ENCODE data around the gene TRIM25. TPM values are rescaled to one million over a fixed set of nuclear protein-coding genes. Genes with fewer than 3 reads are reported as not detected.

Gene TRIM25
- total RNA-seq (10 to 100 TPM; 41.4 to 59.7 (median 56.1) TPM), total RNA-seq (33.2 to 267 (median 69.2) reads per million in 29 experiments)
- 27.1 TPM for total RNA-seq (2013)

GRCh38 chr17:56913867-56914580 is at the start of gene TRIM25:
TSS of gene TRIM25 (minus strand) at chr17:56914049. CDS start at chr17:56913988, 61 bp downstream.
- ATAC-seq (replicated peaks in 1 of 4): peak; percentile 93 to 95 (median 94)
- Mint-ChIP-seq H3K4me1 (peaks cover 45 to 53% (median 47%) of the 10 kb centered on the region in 3 donors), H3K9me3 (peaks cover 0 to 11% (median 0%) of the 10 kb centered on the region in 3 donors), H3K4me3 (peak within 1 kb of the TSS; percentile 86 to 95 (median 94)), H3K27ac (peak within 1 kb of the TSS; percentile 93 to 96), H3K27me3 (no peaks in the 10 kb centered on the region), H3K36me3 (peaks cover 4% of the 10 kb centered on the region)
- Histone ChIP-seq H3K4me3 (ENCODE audit: control insufficient read depth in 1 of 2, extremely low read depth in 1 of 2, low read length in 1 of 2) (peak within 1 kb of the TSS; percentile 93 to 98), H3K9me3 (peaks cover 3% of the 10 kb centered on the region), H3K27me3 (replicated peaks in 1 of 2; ENCODE audit: control insufficient read depth in 2 of 2, extremely low read depth in 1 of 2, insufficient read depth in 2 of 2, low read length in 1 of 2) (no peaks in the 10 kb centered on the region), H3K27ac (ENCODE audit: low read length) (peak within 1 kb of the TSS; percentile 80), H3K36me3 (ENCODE audit: control insufficient read depth in 2 of 2, extremely low read depth in 1 of 2, insufficient read depth in 1 of 2, low read length in 1 of 2) (peaks cover 0 to 5% of the 10 kb centered on the region in 2 donors), H3K4me1 (ENCODE audit: control insufficient read depth in 1 of 2, extremely low read depth in 1 of 2, insufficient read depth in 2 of 2, low read length in 2 of 2) (peaks cover 14 to 49% of the 10 kb centered on the region in 2 experiments)
- POLR2A ChIA-PET: interaction anchor here (0.5 to 0.8 kb wide), 5 partner anchors 12 to 82 kb away, joined by 3 to 5 read pairs (median 3); no protein-coding TSS in a partner anchor
- CTCF ChIA-PET: interaction anchor here in 1 of 2 donors (0.6 to 1.2 kb wide), 4 partner anchors 26 to 94 kb away, joined by 4 to 8 read pairs (median 4); partner anchors contain the start of gene COIL
- WGBS (ENCODE audit: insufficient coverage): under 1% methylated on average over 56 of the region's 58 CpGs
- peak; percentile 76 to 94 (median 86) for DNase-seq

GRCh38 chr17:56960596-56961538 is 47.0 kb upstream of the TRIM25 start, which contains the start of gene COIL:
TSS of gene COIL (minus strand) at chr17:56961050. CDS start at chr17:56961019, 31 bp downstream.
- H3K4me1 Mint-ChIP-seq: peaks cover 14 to 25% (median 24%) of the 10 kb centered on the region in 3 donors
- H3K4me3 Mint-ChIP-seq: peak within 1 kb of the TSS; percentile 78 to 85 (median 85)
- ATAC-seq (replicated peaks in 1 of 4) (peak; percentile 97 to 100 (median 98)), DNase-seq (peak; percentile 80 to 96 (median 90))
- no peaks in the 10 kb centered on the region for H3K9me3 ChIP-seq
- H3K4me1 ChIP-seq (ENCODE audit: control insufficient read depth in 1 of 2, extremely low read depth in 1 of 2, insufficient read depth in 2 of 2, low read length in 2 of 2): peaks cover 2 to 20% of the 10 kb centered on the region in 2 experiments
- ChIA-PET POLR2A (no interaction called here), CTCF (interaction anchor here in 1 of 2 donors (1.0 kb wide), 2 partner anchors 19 to 47 kb away, joined by 3 to 4 read pairs; partner anchors contain the start of gene TRIM25)
- no peaks in the 10 kb centered on the region for H3K9me3 Mint-ChIP-seq
- H3K4me3 ChIP-seq (ENCODE audit: control insufficient read depth in 1 of 2, extremely low read depth in 1 of 2, low read length in 1 of 2): peak within 1 kb of the TSS; percentile 46 to 83
- no peaks in the 10 kb centered on the region for H3K27me3 Mint-ChIP-seq
- peaks cover 0 to 2% of the 10 kb centered on the region in 2 donors for H3K36me3 ChIP-seq (ENCODE audit: control insufficient read depth in 2 of 2, extremely low read depth in 1 of 2, insufficient read depth in 1 of 2, low read length in 1 of 2)
- peak within 1 kb of the TSS; percentile 90 for H3K27ac ChIP-seq (ENCODE audit: low read length)
- H3K27ac Mint-ChIP-seq: peak within 1 kb of the TSS; percentile 70 to 89
- no peaks in the 10 kb centered on the region for H3K36me3 Mint-ChIP-seq
- WGBS (ENCODE audit: insufficient coverage): under 1% methylated on average over 42 of the region's 59 CpGs
- peaks cover 0 to 9% of the 10 kb centered on the region in 2 experiments for H3K27me3 ChIP-seq (replicated peaks in 1 of 2; ENCODE audit: control insufficient read depth in 2 of 2, extremely low read depth in 1 of 2, insufficient read depth in 2 of 2, low read length in 1 of 2)

DNA sequence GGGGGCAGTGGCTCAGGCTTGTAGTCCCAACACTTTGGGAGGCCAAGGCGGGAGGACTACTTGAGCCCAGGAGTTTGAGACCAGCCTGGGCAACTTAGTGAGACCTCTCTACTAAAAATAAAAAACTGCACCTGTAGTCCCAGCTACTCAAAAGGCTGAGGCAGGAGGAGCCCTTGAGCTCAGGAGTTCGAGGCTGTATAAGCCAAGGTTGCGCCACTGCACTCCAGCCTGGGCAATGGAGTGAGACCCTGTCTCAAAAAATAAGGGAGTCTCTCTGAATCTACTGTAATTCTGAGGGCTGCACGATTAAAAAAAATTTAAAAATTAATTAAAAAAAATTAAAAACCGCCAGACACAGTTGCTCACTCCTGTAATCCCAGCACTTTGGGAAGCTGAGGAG is 43.1 kb upstream of the TRIM25 start:
- Mint-ChIP-seq H3K9me3 (no peaks in the 10 kb centered on the region), H3K4me1 (peaks cover 20 to 34% (median 29%) of the 10 kb centered on the region in 3 donors), H3K27me3 (no peaks in the 10 kb centered on the region), H3K27ac (no peak overlapping the region), H3K4me3 (no peak overlapping the region), H3K36me3 (peaks cover 3% of the 10 kb centered on the region)
- 93% methylated on average over 2 of the region's 5 CpGs for WGBS (ENCODE audit: insufficient coverage)
- POLR2A ChIA-PET: interaction anchor here in 1 of 2 donors (0.7 kb wide), 1 partner anchor 1458 kb away, joined by 3 read pairs; no protein-coding TSS in a partner anchor
- Histone ChIP-seq H3K27me3 (replicated peaks in 1 of 2; ENCODE audit: control insufficient read depth in 2 of 2, extremely low read depth in 1 of 2, insufficient read depth in 2 of 2, low read length in 1 of 2) (no peaks in the 10 kb centered on the region), H3K4me1 (ENCODE audit: control insufficient read depth in 1 of 2, extremely low read depth in 1 of 2, insufficient read depth in 2 of 2, low read length in 2 of 2) (peaks cover 2 to 20% of the 10 kb centered on the region in 2 experiments), H3K9me3 (no peaks in the 10 kb centered on the region), H3K4me3 (ENCODE audit: control insufficient read depth in 1 of 2, extremely low read depth in 1 of 2, low read length in 1 of 2) (no peak overlapping the region), H3K27ac (ENCODE audit: low read length) (no peak overlapping the region), H3K36me3 (ENCODE audit: control insufficient read depth in 2 of 2, extremely low read depth in 1 of 2, insufficient read depth in 1 of 2, low read length in 1 of 2) (peaks cover 0 to 2% of the 10 kb centered on the region in 2 donors)
- ATAC-seq (replicated peaks in 1 of 4): no peak
- no peak for DNase-seq
- CTCF ChIA-PET: no interaction called here

- WGBS (ENCODE audit: insufficient coverage): no CpG with 5 or more reads among the region's 3 CpGs
- H3K36me3 Mint-ChIP-seq: peaks cover 36% of the 10 kb centered on the region
Observed at GRCh38 chr17:56949595-56949994, 35.7 kb upstream of the TRIM25 start.

GRCh38 chr17:56948491-56948890 is 34.6 kb upstream of the TRIM25 start:
- Histone ChIP-seq H3K27ac (ENCODE audit: low read length) (no peak overlapping the region), H3K9me3 (no peaks in the 10 kb centered on the region), H3K4me1 (ENCODE audit: control insufficient read depth in 1 of 2, extremely low read depth in 1 of 2, insufficient read depth in 2 of 2, low read length in 2 of 2) (no peaks in the 10 kb centered on the region), H3K27me3 (replicated peaks in 1 of 2; ENCODE audit: control insufficient read depth in 2 of 2, extremely low read depth in 1 of 2, insufficient read depth in 2 of 2, low read length in 1 of 2) (no peaks in the 10 kb centered on the region), H3K36me3 (ENCODE audit: control insufficient read depth in 2 of 2, extremely low read depth in 1 of 2, insufficient read depth in 1 of 2, low read length in 1 of 2) (peaks cover 7 to 47% of the 10 kb centered on the region in 2 donors), H3K4me3 (ENCODE audit: control insufficient read depth in 1 of 2, extremely low read depth in 1 of 2, low read length in 1 of 2) (no peak overlapping the region)
- no peak overlapping the region for H3K4me3 Mint-ChIP-seq
- ATAC-seq (replicated peaks in 1 of 4) (no peak), DNase-seq (no peak)
- H3K4me1 Mint-ChIP-seq: peaks cover 2 to 14% (median 6%) of the 10 kb centered on the region in 3 donors
- ChIA-PET POLR2A (no interaction called here), CTCF (no interaction called here)
- WGBS (ENCODE audit: insufficient coverage): no CpG with 5 or more reads among the region's 1 CpG
- no peaks in the 10 kb centered on the region for H3K9me3 Mint-ChIP-seq
- peaks cover 40% of the 10 kb centered on the region for H3K36me3 Mint-ChIP-seq
- H3K27ac Mint-ChIP-seq: no peak overlapping the region
- H3K27me3 Mint-ChIP-seq: no peaks in the 10 kb centered on the region

More at GRCh38 chr17:56949595-56949994, 35.7 kb upstream of the TRIM25 start:
- Histone ChIP-seq H3K27me3 (replicated peaks in 1 of 2; ENCODE audit: control insufficient read depth in 2 of 2, extremely low read depth in 1 of 2, insufficient read depth in 2 of 2, low read length in 1 of 2) (no peaks in the 10 kb centered on the region), H3K36me3 (ENCODE audit: control insufficient read depth in 2 of 2, extremely low read depth in 1 of 2, insufficient read depth in 1 of 2, low read length in 1 of 2) (peaks cover 5 to 37% of the 10 kb centered on the region in 2 donors), H3K4me1 (ENCODE audit: control insufficient read depth in 1 of 2, extremely low read depth in 1 of 2, insufficient read depth in 2 of 2, low read length in 2 of 2) (no peaks in the 10 kb centered on the region), H3K27ac (ENCODE audit: low read length) (no peak overlapping the region), H3K4me3 (ENCODE audit: control insufficient read depth in 1 of 2, extremely low read depth in 1 of 2, low read length in 1 of 2) (no peak overlapping the region), H3K9me3 (no peaks in the 10 kb centered on the region)
- H3K27ac Mint-ChIP-seq: peak overlapping the region in 1 of 2 donors; percentile 1
- H3K4me3 Mint-ChIP-seq: no peak overlapping the region
- ChIA-PET CTCF (interaction anchor here in 1 of 2 donors (1.1 kb wide), 1 partner anchor 128 kb away, joined by 4 read pairs; no protein-coding TSS in a partner anchor), POLR2A (no interaction called here)
- no peaks in the 10 kb centered on the region for H3K27me3 Mint-ChIP-seq
- no peaks in the 10 kb centered on the region for H3K9me3 Mint-ChIP-seq
- peaks cover 6 to 14% (median 8%) of the 10 kb centered on the region in 3 donors for H3K4me1 Mint-ChIP-seq
- DNase-seq (no peak), ATAC-seq (replicated peaks in 1 of 4) (no peak)

DNA sequence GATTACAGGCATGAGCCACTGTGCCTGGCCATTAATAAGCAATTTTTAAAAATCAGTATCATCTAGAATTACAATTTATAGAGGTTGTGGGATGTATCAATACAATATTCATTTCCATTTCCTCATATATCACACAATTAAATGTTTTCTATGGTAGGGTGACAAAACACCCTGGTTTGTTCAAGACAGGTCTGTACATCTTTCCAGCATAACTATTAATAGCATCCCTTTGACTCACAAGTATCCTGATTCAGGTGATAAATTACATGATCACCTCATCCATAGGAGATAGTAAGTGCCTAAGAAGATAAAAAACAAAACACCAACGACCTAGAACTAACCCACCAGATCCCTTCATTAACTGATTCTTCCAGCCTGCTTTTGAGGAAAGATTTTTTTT is 33.9 kb upstream of the TRIM25 start:
- ChIA-PET POLR2A (no interaction called here), CTCF (no interaction called here)
- Mint-ChIP-seq H3K36me3 (peaks cover 45% of the 10 kb centered on the region), H3K9me3 (no peaks in the 10 kb centered on the region), H3K27me3 (no peaks in the 10 kb centered on the region), H3K4me1 (peaks cover 0 to 14% (median 5%) of the 10 kb centered on the region in 3 donors), H3K27ac (no peak overlapping the region), H3K4me3 (no peak overlapping the region)
- H3K36me3 ChIP-seq (ENCODE audit: control insufficient read depth in 2 of 2, extremely low read depth in 1 of 2, insufficient read depth in 1 of 2, low read length in 1 of 2): peaks cover 7 to 54% of the 10 kb centered on the region in 2 donors
- H3K4me3 ChIP-seq (ENCODE audit: control insufficient read depth in 1 of 2, extremely low read depth in 1 of 2, low read length in 1 of 2): no peak overlapping the region
- H3K27me3 ChIP-seq (replicated peaks in 1 of 2; ENCODE audit: control insufficient read depth in 2 of 2, extremely low read depth in 1 of 2, insufficient read depth in 2 of 2, low read length in 1 of 2): no peaks in the 10 kb centered on the region
- H3K9me3 ChIP-seq: no peaks in the 10 kb centered on the region
- no CpG with 5 or more reads among the region's 1 CpG for WGBS (ENCODE audit: insufficient coverage)
- no peak for ATAC-seq (replicated peaks in 1 of 4)
- DNase-seq: no peak
- H3K4me1 ChIP-seq (ENCODE audit: control insufficient read depth in 1 of 2, extremely low read depth in 1 of 2, insufficient read depth in 2 of 2, low read length in 2 of 2): no peaks in the 10 kb centered on the region
- no peak overlapping the region for H3K27ac ChIP-seq (ENCODE audit: low read length)

All from T-cell (primary cell).